ENCODE measurements around the gene SNX7.

SNX7 gene

DNA sequence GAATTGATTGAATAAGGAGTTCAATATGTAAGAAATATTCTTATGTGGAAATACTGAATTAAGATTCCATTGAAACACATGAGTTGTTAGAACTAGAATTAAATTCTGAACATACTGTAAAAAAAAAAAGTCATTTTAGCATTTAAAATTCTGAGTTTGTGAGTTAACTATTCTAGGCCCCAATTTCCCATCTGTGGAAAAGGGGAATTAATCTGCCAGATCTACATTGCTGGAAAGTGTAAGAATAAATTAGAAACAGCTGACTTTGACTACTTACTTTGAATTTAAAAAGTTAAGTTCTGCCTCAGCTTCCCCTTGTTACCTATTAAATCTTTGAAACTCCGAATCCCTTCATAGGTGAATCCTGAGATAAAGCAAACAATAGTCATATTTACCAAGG lies 103.0 kb downstream of the SNX7 start:
- no peak for DNase-seq (ENCODE audit: low read depth in 1 of 2, low spot score in 1 of 2)

DNA sequence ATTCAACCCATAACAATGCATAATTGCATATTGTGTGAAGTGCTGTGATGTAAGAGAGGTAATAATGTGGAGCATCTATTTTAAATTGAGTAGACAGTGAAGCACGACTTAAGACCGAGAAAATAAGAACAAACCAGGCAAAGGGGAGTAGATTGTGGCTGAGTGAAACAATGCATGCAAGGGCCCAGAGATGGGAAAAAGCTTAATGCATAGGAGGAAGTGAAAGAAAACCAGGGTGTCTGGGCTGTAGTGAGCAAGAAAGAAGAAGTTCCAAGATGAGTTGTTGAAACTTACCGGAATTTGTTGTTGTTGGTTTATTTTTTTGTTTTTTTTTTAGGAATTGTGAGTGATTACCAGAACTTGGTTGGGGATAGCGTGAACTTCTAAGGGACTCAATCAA lies 104.7 kb downstream of the SNX7 start:
- DNase-seq (ENCODE audit: low read depth in 1 of 2, low spot score in 1 of 2): no peak

DNA sequence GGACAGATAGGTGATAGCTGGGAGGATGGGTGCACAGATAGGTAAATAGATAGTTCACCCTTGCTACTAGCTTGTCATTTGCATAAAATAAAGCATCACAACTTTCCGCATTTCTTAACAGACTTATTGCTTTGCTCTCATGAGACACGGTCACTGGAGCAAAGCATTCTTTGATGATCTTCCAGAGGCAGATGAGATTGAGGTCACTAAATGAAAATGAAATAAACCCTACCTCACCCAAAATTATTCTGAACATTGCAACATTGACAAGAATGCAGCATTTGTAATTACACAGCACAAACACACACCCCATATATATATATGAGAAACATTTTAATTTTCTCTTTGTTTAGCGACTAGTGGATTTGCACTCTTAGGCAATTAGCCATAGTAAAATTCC lies 107.6 kb downstream of the SNX7 start:
- DNase-seq (ENCODE audit: low read depth in 1 of 2, low spot score in 1 of 2): no peak

DNA sequence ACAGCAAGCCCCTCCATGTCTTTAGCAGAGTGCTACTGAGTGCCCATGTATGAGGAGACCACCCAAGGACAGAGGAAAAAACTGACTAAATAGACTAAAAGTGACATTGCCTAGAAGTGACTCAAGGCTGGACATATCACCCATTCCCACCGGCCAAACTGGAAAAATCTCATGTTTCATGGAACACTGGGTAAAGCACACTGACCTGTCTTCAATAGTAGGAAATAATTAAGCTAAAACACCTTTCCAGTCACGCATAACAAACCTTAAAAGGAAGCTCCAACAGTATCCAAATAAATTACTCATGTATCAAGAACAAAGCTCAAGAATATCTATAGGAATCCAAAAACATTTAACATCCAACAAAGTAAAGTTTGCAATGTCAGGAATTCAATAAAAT lies 120.4 kb downstream of the SNX7 start:
- DNase-seq (ENCODE audit: low read depth in 1 of 2, low spot score in 1 of 2): no peak

DNA sequence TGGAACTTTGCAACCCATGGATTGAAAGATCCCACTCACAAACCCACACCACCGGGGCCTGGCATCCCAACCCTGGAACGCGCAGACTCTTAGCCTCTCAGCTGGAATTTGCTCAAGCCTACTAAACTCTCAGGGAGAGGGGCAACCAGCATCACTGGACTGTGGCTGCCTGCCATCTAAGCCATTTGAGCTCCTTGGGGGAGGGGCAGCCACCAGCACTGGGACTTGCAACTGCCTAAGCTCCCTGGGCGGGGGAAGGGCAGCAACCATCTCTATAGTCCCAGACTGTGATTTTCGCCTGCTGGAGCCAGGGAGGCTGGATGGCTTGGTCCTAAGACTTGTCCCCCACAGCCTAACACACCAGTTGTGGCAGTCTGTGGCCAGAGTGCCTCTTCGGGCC lies 122.3 kb downstream of the SNX7 start:
- DNase-seq (ENCODE audit: low read depth in 1 of 2, low spot score in 1 of 2): no peak

DNA sequence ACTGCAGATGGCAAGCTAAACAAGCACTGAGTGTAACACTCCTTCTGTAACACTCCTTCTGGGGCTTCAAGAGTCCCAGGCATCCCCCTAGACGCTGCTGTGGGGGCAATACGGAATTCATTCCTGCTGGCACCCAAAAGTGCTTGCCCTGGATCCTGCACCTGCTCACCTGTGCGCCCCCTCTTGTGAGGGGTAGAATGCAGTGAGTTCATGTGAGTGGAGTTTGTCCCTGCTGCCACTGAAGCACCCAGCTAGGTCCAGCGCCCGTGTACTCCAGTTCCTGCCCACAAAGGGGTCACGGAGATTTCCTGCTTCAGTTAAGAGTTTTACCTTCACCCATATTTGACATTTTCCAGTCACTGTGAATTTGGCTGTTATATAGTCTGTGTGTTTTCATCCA lies 130.0 kb downstream of the SNX7 start:
- DNase-seq (ENCODE audit: low read depth in 1 of 2, low spot score in 1 of 2): no peak

DNA sequence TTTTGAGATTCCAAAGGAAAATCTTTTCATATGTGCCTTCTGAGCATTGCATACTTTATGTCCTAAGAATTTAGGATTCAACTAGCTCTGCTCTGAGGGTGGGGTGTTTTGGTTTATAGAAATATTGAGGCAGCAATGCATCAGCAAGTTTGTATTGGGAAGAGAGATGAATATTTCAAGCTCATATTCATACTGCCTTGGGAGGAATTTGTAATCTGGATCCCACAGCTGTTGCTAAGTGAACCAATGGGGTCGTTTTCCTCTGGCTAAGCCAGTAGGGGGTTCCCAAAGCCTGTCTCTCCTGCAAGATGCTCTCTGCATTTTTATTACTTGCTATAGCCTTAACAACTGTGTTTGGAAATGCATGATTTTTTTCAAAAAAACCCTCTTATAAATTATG lies 130.6 kb downstream of the SNX7 start:
- no peak for DNase-seq (ENCODE audit: low read depth in 1 of 2, low spot score in 1 of 2)

DNA sequence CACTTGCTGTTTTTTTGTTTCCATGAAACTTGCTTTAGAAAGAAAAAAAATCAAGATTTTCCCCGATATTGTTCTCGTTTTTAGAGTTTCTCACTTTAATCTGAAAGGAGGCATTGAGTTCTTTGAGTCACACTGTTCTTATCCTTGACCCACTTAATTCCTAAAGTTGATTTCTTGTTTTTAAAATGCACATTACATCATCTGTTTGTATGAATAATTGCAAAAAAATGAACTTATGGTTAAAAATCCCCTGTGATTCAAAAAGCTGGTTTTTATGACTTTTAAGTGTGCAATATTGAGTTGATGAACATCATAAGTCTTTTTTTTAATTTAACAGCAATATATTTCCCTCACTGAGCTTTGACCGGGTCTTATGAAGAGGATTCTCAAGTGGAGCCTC lies 131.6 kb downstream of the SNX7 start:
- no peak for DNase-seq (ENCODE audit: low read depth in 1 of 2, low spot score in 1 of 2)

DNA sequence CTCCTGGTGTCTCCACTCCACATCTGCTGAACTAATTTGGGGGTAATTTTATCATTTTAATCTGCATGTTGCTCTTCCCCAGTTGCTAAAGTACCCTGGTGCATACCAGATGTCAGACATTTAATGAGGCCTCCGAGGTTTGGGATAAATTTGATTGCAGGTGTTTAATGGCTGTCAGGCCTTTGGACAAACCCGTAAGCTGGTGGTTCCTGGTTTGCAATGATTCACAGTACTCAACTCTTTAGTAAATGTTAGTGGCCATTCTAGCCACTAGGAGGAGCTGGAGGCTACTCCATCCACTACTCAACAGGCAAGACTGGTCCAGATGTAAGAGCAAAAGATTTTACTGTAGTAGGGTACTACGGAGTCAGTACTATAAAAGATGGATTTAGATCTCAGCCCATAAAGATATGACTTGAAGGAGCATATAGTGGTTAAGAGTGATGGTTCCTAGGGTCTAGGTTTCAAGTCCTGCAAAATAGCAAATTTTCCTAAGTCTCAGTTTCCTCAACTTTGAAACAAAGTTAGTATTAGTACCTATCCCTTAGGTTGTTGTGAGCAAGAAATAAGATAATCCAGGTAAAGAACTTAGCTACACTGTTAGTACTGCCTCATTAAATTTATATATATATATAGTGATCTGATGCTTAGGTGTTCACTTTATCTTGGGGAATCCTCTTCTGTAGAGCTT lies 132.8 kb downstream of the SNX7 start:
- peak; percentile 1 to 37 for DNase-seq (ENCODE audit: low read depth in 1 of 2, low spot score in 1 of 2)

DNA sequence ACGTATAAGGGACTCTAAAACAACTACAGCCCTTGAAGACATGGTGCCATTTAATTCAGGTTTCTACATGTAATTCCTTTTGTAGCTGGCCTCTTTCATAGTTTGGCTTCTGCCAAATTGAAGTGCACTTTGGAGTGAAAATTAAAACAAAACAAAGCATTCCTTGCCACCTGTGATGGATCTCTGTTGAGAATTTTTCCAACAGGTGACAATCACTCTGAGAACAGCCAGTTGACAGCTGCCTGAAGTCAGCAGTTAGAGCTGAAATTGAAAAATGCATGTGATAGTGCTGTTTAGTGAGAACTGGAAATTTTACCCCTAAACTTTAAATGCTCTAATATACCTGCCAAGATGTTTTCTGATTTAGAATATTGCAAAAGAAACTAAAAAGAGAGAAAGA lies 134.5 kb downstream of the SNX7 start:
- DNase-seq (ENCODE audit: low read depth in 1 of 2, low spot score in 1 of 2): no peak

DNA sequence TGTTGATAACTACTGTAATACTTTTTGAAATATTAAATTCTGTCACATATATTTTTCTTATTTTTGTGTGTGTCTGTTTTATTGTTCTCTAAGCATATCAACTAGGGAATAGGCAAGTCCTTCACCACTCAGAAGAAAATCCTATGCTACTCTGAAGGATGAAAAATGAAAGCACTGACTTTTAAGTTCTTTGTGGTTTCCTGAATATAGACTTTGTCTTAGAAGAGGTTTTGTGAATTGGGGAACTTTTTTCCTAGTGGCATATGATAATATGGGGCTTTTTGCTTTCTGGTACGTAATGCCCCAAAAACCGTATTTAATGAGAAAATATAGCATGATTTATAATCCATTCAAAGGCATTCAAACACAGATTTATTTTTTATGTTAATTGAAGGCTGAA lies 136.0 kb downstream of the SNX7 start:
- DNase-seq (ENCODE audit: low read depth in 1 of 2, low spot score in 1 of 2): no peak
